MCF 10A (cell line): Measurements from ENCODE around the gene UGT1A1. TPM values are rescaled to one million over a fixed set of nuclear protein-coding genes. Genes with fewer than 3 reads are reported as not detected.

Source experiments
- BruUV-seq: library from RNA; stranded (reverse); fragments of 400-500 nt; replicated peaks from 2 replicates; lab custom pipeline; 2021; lab: Mats Ljungman, UMichigan
- CTCF ChIA-PET: fragments of 300-600 bp; sonication (Branson Sonifier 250); formaldehyde crosslinking; extraction: SDS; loops from one replicate; lab custom pipeline; 2021; ENCODE audit warnings: antibody characterized with exemption, inconsistent platforms; lab: Yijun Ruan, JAX
- POLR2A ChIA-PET: fragments of 300-600, 350-650 bp; sonication (Branson Sonifier 250); formaldehyde crosslinking; extraction: SDS; loops from one replicate; lab custom pipeline; 2020; ENCODE audit warnings: antibody characterized with exemption, inconsistent platforms; lab: Yijun Ruan, JAX
- DNase-seq: peaks from one replicate; pipeline ENCODE4 v3.0.0-alpha.2; 2018; ENCODE audit not compliant: unreplicated experiment
- H3K27ac Mint-ChIP-seq: one replicate; pipeline ENCODE4 v1.8.0; 2022; ENCODE audit warnings: mild to moderate bottlenecking, low read depth, mixed read lengths; ENCODE audit not compliant: unreplicated experiment
- H3K27me3 Mint-ChIP-seq: one replicate; pipeline ENCODE4 v1.8.0; 2022; ENCODE audit warnings: mixed read lengths; ENCODE audit not compliant: insufficient read depth, unreplicated experiment
- H3K36me3 Mint-ChIP-seq: one replicate; pipeline ENCODE4 v1.8.0; 2022; ENCODE audit warnings: mild to moderate bottlenecking, moderate library complexity, mixed read lengths; ENCODE audit not compliant: insufficient read depth, unreplicated experiment
- H3K4me1 Mint-ChIP-seq: one replicate; pipeline ENCODE4 v1.8.0; 2022; ENCODE audit warnings: mixed read lengths; ENCODE audit not compliant: insufficient read depth, unreplicated experiment
- H3K4me3 Mint-ChIP-seq: one replicate; pipeline ENCODE4 v1.8.0; 2022; ENCODE audit warnings: mild to moderate bottlenecking, moderate library complexity, mixed read lengths; ENCODE audit not compliant: unreplicated experiment
- H3K9me3 Mint-ChIP-seq: one replicate; pipeline ENCODE4 v1.8.0; 2022; ENCODE audit warnings: mixed read lengths; ENCODE audit not compliant: unreplicated experiment
- CTCF ChIP-seq: fragments of 200-600 bp; IDR thresholded peaks from one replicate; pipeline ENCODE4 v1.8.0; 2022; ENCODE audit warnings: antibody characterized with exemption, mild to moderate bottlenecking; ENCODE audit not compliant: unreplicated experiment
- intact Hi-C: fragments of 100-400 bp; cut with micrococcal nuclease; formaldehyde crosslinking; loops from 2 replicates; pipeline ENCODE4 v1.14.1; 2022
- total RNA-seq: library from RNA; stranded (reverse); gene quantifications from 2 replicates; pipeline ENCODE4 v1.2.3, GENCODE V29; 2022

The UGT1A1 gene
- total RNA-seq, 1 experiment from 2014 or later: not detected

- POLR2A ChIA-PET: no interaction called here
- TF ChIP-seq CTCF: no peak
- BruUV-seq: no TSS peak
Measured at GRCh38 chr2:233773854-233774253, 13.8 kb downstream of the UGT1A1 start.

GRCh38 chr2:233775414-233775813, 15.3 kb downstream of the UGT1A1 start:
- peaks cover 19% of the 10 kb centered on the region for H3K9me3 Mint-ChIP-seq
- no peak for DNase-seq

More at GRCh38 chr2:233773854-233774253, 13.8 kb downstream of the UGT1A1 start:
- CTCF ChIA-PET: no interaction called here
- Mint-ChIP-seq H3K9me3 (peaks cover 19% of the 10 kb centered on the region), H3K4me1 (no peaks in the 10 kb centered on the region), H3K27ac (no peak overlapping the region), H3K36me3 (no peaks in the 10 kb centered on the region), H3K27me3 (no peaks in the 10 kb centered on the region), H3K4me3 (no peak overlapping the region)
- intact Hi-C loops: no loop called here
- DNase-seq: no peak

GRCh38 chr2:233778030-233778429, 18.0 kb downstream of the UGT1A1 start, which contains the start of gene MROH2A:
TSS of gene MROH2A (plus strand) at chr2:233778330. CDS start at chr2:233779359, 1,029 bp downstream.
- BruUV-seq: no TSS peak
- CTCF ChIA-PET: interaction anchor here (0.7 kb wide), 2 partner anchors 836 to 844 kb away, joined by 3 read pairs; no protein-coding TSS in a partner anchor
- no peaks in the 10 kb centered on the region for H3K36me3 Mint-ChIP-seq

More at GRCh38 chr2:233775414-233775813, 15.3 kb downstream of the UGT1A1 start:
- intact Hi-C loops: no loop called here
- H3K4me1 Mint-ChIP-seq: no peaks in the 10 kb centered on the region
- H3K36me3 Mint-ChIP-seq: no peaks in the 10 kb centered on the region
- ChIA-PET CTCF (no interaction called here), POLR2A (no interaction called here)
- no peak overlapping the region for H3K4me3 Mint-ChIP-seq
- no peak for TF ChIP-seq CTCF
- no peak overlapping the region for H3K27ac Mint-ChIP-seq
- H3K27me3 Mint-ChIP-seq: no peaks in the 10 kb centered on the region
- BruUV-seq: no TSS peak

GRCh38 chr2:233779722-233780121, 19.7 kb downstream of the UGT1A1 start:
- Mint-ChIP-seq H3K27ac (no peak overlapping the region), H3K36me3 (no peaks in the 10 kb centered on the region), H3K9me3 (peaks cover 31% of the 10 kb centered on the region), H3K4me3 (no peak overlapping the region), H3K4me1 (no peaks in the 10 kb centered on the region), H3K27me3 (no peaks in the 10 kb centered on the region)
- intact Hi-C loops: no loop called here
- no peak for TF ChIP-seq CTCF
- ChIA-PET POLR2A (interaction anchor here (0.6 kb wide), 1 partner anchor 24 kb away, joined by 3 read pairs; no protein-coding TSS in a partner anchor), CTCF (no interaction called here)
- no TSS peak for BruUV-seq
- DNase-seq: no peak

More at GRCh38 chr2:233778030-233778429, 18.0 kb downstream of the UGT1A1 start, which contains the start of gene MROH2A:
- peaks cover 31% of the 10 kb centered on the region for H3K9me3 Mint-ChIP-seq
- H3K4me3 Mint-ChIP-seq: no peak within 1 kb of the TSS
- no peak for DNase-seq
- TF ChIP-seq CTCF: no peak
- no peaks in the 10 kb centered on the region for H3K27me3 Mint-ChIP-seq
- intact Hi-C loops: no loop called here
- H3K27ac Mint-ChIP-seq: no peak within 1 kb of the TSS
- H3K4me1 Mint-ChIP-seq: no peaks in the 10 kb centered on the region
- POLR2A ChIA-PET: interaction anchor here (1.2 kb wide), 1 partner anchor 50 kb away, joined by 3 read pairs; no protein-coding TSS in a partner anchor
